ENCODE data around the gene MIDN.

DNA sequence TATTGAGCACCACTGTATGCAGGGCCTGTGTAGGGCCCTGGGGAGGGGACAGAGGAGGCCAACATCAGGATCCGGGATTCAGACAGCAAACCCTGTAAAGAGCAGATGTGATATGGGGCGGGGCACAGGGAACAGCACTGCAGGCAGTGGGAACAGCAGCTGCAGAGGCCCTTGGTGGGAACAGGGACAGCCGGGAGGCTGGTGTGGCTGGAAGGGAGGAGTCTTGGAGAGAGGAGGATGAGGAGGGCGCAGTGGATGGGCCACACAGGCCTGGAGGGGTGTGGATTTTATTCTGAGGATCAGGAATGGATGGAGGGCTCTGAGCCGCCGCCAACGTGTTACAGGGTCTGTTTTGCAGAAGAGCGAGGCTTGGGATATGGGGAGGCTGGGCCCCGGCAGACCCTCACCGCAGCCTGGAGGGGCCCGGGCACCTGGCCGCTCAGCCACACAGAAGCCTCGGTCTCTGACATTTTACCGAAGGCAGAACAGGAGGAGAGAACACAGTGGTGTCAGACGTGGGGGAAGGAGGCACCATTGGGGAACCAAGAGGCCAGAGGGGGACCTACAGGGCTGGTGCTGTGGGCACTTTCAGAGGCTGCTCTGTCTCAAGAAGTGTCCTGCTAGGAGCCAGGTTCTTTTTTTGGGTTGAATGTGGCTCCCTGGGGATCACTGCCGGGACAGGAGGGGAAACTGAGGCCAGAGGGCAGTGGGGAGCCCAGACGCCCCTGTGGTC, 44.2 kb downstream of the MIDN start:
- TF ChIP-seq RFX5 (IDR thresholded peaks at IDR 0.05) (no peak), POLR2AphosphoS2 (conservative IDR thresholded peaks at IDR 0.05; ENCODE audit: low read length) (no peak), MAX (IDR thresholded peaks at IDR 0.05) (no peak), CTCF (IDR thresholded peaks at IDR 0.05) (no peak), KDM1A (IDR thresholded peaks at IDR 0.05; ENCODE audit: low read depth) (no peak), PHF8 (IDR thresholded peaks at IDR 0.05; ENCODE audit: borderline replicate concordance, low read depth) (no peak), RCOR1 (IDR thresholded peaks at IDR 0.05; ENCODE audit: low read depth, low read length) (no peak), HOXB13 (CRISPR knock-in tag; IDR thresholded peaks at IDR 0.05; ENCODE audit: low read depth) (no peak), JUNB (IDR thresholded peaks at IDR 0.05) (no peak), POLR2A (IDR thresholded peaks at IDR 0.05; ENCODE audit: low read length) (no peak)

Data from A549 (cell line).